Lung microvascular endothelial cell (primary cell): Measurements from ENCODE around the gene FUBP3. TPM values are rescaled to one million over a fixed set of nuclear protein-coding genes. Genes with fewer than 3 reads are reported as not detected.

Source experiments
- DNase-seq, 2 donors: peaks; one replicate each; pipeline versions ENCODE4 v3.0.0 to v3.0.0-alpha.2; 2010; ENCODE audit warnings: low read depth in 2 of 2
- total RNA-seq: library from RNA; depleted of rRNA; stranded (reverse); fragments of >200 nt; gene quantifications from 2 replicates; pipeline ENCODE4 v1.2.1, GENCODE V29; 2014

The FUBP3 gene
- total RNA-seq, 1 donor from 2014 or later = 27.8 TPM

- peak in 1 of 2 donors; percentile 49 for DNase-seq
Observed at GRCh38 chr9:130606887-130607600, 27.7 kb downstream of the FUBP3 start.

DNA sequence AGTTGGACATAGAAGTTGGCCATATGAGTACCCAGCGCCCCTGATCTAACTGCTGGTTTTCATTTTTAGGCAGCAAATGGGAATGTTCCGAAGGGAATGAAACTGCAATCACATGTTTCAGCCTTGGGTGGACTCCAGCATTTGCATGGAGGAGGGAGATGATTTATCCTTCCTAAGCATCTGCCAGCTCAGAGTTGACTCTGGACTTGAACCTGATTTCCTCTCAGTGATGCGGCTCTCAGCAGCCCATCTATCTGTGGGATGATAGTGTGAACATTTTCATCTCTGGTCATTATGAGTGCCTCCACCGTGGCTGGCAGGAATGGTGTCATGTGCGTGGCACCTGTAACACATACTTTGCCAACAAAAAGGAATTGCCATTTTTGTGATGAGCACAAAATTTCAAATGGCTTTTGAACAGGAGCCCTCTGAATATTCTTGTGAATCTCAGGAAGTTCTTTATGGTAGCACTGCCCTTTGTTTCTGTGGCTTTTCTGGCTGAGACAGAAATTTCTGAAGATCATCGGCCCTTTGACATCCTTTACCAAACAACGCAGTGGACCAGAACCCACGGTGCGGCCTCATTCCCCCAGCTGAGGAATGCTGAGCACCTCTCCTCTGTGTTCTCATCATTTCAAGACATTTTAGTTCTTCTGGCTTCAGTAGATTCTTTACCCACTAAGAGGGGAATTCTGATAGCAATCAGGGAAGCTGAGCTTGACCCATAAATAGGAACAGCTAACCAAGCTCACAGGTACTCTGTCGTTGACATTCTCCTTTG is 28.5 kb downstream of the FUBP3 start:
- peak; percentile 25 to 85 for DNase-seq

DNA sequence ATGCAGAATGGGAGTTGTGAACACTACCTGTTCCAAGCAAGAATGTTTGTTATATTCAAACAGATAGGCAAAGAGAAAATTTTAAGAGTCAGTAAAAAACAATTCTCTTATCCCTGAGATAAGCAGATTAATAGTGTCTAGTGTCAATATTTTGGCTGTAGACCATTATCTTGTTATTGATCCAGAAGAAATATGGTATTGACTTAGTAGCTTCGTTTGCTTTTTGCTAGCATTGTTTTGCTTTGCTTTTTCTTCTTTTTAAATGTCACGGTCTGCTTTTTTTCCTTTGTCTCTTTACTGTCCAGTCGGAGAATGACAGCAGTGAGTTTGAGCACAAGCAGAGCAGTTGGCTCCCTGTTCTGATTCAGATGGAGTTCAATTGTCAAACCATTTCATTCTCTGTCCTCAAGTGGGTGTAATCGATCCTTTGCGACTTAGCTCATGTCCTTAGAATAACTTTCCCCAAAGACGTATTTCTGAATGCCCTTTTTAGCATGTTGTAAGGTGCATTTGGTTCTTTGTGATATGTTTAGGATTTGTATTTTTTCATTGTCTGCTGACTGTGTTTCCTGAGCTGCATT is 29.3 kb downstream of the FUBP3 start:
- no peak for DNase-seq

- no peak for DNase-seq
Observed at GRCh38 chr9:130609163-130609562, 29.8 kb downstream of the FUBP3 start.

DNA sequence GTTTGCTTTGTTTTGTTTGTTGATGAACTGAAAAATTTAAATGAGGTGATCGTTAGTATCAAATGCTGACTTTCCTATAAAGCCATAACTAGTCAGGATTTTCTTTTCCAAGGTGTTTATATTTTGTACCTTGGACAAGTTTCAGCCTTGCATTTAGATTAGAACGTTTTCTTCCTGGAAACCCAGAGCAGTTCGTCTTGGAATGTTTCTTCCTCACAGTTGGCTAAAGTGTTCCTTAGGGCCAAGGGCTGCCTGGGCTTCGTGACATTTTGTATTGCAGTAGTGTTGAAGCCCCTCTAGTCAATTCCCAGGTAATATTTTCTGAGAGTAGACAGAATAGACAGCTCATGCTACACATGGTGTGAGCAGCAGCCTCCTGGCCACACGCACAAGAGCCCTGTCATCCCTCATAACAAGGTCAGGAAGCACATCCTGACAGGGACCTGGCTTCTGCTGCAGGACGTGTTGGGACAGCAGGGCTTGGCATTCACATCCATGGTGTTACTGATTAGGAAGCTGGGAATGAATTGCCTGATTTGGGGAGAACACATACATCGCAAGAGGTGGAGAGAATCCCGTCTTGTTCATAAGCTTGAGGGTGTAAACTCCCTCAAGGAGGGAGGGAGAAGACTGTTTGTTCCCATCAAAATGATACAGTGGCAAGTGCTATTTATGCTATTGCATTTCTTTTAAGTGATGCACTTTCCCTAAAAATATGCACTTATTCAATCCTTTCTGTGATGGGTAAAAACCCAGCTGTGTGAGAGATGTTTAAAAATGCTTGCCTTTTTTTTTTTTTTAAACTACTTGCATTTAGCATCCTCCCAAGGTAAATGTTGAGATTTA is 31.7 kb downstream of the FUBP3 start:
- DNase-seq = peak in 1 of 2 donors; percentile 75

GRCh38 chr9:130616451-130616850 is 37.1 kb downstream of the FUBP3 start:
- peak in 1 of 2 donors; percentile 24 for DNase-seq

GRCh38 chr9:130623466-130623865 is 44.1 kb downstream of the FUBP3 start:
- no peak for DNase-seq

DNA sequence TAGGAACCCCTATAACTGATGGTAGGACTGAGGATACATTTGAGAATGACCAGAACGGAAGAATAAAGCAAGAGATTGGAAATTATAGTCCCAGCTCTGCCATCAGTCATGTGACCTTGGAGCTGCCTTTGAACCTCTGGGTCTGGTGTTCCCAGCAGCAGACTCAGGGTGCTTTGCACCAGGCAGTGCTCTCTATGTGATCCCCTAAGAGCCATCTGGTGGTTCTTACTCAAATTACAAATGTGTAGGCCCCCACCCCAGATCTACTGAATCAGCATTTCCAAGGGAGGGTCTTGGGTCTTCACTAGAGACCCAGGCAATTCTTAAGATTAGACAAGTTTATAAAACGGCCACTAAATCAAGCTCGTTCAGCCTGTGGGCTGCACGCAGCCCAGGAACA is 44.8 kb downstream of the FUBP3 start:
- no peak for DNase-seq

GRCh38 chr9:130626249-130626996 is 47.0 kb downstream of the FUBP3 start:
- peak in 1 of 2 donors; percentile 58 for DNase-seq

GRCh38 chr9:130627051-130627450 is 47.7 kb downstream of the FUBP3 start:
- DNase-seq = no peak

- no peak for DNase-seq
Observed at GRCh38 chr9:130627896-130628792, 48.8 kb downstream of the FUBP3 start.

DNA sequence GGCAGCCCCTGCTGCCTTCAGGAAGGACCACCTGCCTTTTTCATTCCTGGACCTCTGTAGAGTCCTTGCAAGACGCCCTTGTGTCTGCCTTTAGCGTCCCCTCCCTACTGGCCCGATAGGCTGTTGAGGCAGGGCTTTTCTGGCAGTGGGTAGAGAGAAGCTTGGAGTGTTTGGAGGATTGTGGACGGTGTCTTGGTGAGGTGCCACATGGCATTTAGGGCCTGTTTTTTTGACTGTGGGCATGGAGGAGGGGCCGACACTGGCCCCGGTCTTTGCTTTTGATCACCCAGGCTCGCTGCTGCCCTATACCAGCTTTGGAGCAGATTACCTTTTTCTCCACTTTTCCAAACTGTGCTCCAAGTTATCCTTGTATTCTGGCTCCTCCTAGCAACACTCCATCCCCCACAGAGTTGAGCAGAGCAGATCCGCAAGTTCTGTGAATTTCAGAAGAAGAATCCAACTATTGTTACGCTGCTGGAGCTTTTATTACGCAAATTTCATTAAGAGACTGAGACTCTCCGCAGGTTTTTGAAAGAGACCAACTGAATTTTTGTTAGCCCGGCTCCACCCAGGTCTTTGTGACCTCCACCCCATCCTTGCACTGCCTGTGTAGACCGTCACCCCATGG is 50.2 kb downstream of the FUBP3 start:
- no peak for DNase-seq

GRCh38 chr9:130630071-130630450 is 50.7 kb downstream of the FUBP3 start:
- DNase-seq = no peak

- DNase-seq = no peak
Observed at GRCh38 chr9:130630506-130631330, 51.3 kb downstream of the FUBP3 start.

DNA sequence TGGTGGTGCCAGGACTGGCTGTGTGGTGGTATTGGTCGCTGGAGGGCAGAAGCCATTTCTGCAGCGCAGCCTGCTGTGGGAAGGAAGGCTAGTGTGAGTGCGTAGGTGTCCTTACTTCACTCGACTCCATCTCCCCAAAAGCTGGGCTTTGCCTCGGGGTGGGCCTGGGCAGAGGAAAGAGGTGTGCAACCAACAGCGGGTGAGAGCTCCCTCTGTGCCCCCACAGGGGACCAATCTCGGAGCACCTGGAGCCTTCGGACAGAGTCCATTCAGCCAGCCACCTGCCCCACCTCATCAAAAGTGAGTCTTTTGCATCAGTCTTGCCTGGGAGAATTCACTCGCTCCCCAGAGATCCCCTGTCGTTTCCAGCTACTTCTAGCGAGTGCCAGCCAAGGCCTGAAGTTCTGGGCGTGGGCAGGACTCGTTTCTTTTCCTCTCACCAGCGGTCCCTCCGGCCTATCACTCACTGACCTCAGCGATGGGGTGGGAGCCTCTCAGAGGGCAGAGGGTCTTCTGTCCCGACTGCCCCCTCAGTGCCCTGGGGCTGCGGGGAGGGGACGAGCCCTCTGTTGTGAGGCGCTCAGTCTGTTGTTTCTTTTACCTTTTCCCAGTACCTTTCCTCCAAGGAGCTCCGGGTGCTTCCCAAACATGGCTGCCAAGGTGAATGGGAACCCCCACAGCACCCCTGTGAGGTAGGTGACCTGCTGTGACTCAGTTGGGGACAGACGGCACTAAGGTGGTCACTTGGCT is 52.1 kb downstream of the FUBP3 start:
- DNase-seq = no peak

GRCh38 chr9:130632081-130632710 is 52.8 kb downstream of the FUBP3 start:
- no peak for DNase-seq

GRCh38 chr9:130632841-130633240 is 53.5 kb downstream of the FUBP3 start:
- no peak for DNase-seq
